ENCODE measurements around the gene GLI3.

- TF ChIP-seq, protein P1, sequence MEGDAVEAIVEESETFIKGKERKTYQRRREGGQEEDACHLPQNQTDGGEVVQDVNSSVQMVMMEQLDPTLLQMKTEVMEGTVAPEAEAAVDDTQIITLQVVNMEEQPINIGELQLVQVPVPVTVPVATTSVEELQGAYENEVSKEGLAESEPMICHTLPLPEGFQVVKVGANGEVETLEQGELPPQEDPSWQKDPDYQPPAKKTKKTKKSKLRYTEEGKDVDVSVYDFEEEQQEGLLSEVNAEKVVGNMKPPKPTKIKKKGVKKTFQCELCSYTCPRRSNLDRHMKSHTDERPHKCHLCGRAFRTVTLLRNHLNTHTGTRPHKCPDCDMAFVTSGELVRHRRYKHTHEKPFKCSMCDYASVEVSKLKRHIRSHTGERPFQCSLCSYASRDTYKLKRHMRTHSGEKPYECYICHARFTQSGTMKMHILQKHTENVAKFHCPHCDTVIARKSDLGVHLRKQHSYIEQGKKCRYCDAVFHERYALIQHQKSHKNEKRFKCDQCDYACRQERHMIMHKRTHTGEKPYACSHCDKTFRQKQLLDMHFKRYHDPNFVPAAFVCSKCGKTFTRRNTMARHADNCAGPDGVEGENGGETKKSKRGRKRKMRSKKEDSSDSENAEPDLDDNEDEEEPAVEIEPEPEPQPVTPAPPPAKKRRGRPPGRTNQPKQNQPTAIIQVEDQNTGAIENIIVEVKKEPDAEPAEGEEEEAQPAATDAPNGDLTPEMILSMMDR (IDR thresholded peaks at IDR 0.05): no peak
- TF ChIP-seq POLR2A (IDR thresholded peaks at IDR 0.05): no peak
Observed at GRCh38 chr7:42090806-42091205, 146.2 kb downstream of the GLI3 start.

Data from suprapubic skin (tissue), 3 donors.